Astrocyte of the spinal cord (primary cell): ENCODE measurements around the gene C1orf116.

Experiments
- DNase-seq: peaks from one replicate; pipeline ENCODE4 v3.0.0; 2011; ENCODE audit warnings: low read depth, low spot score
- H3K4me3 ChIP-seq: 2 replicates; pipeline ENCODE4 v1.5.1; 2011; ENCODE audit warnings: low read depth, mild to moderate bottlenecking, low read length, moderate library complexity
- in situ Hi-C: cut with HindIII; loops from 2 replicates; pipeline ENCODE4 v1.10.0; 2017; ENCODE audit warnings: low sequenced_read_pairs
- TF ChIP-seq, protein P1 (sequence below): IDR thresholded peaks from 2 replicates; pipeline ENCODE4 v1.5.1; 2012; ENCODE audit warnings: low read depth, mild to moderate bottlenecking, low read length, inconsistent platforms

Gene C1orf116

DNA sequence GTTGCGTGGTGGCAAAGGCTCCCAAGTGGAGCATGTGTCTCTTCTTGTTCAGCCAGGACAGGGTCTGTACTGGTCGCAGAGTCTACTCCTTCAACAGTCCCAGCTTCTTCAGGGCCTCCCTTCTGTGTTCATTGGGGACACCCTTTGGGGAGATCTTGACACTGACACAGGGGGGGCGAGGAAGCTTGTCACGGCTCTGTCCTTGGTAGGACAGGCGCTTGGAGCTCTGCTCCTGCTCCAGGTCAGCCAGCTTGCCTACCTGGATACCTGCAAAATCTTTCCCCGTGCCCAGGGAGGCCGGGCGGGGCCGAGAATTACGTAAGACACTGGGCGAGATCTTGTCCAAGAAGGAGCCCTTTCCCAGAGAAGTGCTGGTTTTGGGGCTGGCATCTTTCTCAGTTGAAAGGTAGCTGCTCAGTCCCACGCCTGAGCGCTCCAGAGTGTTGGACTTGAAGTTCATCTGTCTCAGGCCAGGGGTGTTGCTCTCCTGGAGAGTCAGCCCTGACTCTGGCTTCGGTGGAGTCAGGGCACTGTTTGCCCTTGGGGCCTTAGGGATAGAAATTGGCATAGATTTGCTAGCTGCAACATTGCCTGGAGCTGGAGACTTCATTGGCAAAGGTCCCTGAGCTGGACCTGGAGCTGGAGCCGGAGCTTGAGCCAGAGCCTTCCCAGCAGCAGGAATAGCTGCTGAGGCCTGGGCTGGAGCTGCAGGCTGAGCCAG is 10.5 kb downstream of the C1orf116 start:
- in situ Hi-C loops: no loop called here
- TF ChIP-seq, protein P1, sequence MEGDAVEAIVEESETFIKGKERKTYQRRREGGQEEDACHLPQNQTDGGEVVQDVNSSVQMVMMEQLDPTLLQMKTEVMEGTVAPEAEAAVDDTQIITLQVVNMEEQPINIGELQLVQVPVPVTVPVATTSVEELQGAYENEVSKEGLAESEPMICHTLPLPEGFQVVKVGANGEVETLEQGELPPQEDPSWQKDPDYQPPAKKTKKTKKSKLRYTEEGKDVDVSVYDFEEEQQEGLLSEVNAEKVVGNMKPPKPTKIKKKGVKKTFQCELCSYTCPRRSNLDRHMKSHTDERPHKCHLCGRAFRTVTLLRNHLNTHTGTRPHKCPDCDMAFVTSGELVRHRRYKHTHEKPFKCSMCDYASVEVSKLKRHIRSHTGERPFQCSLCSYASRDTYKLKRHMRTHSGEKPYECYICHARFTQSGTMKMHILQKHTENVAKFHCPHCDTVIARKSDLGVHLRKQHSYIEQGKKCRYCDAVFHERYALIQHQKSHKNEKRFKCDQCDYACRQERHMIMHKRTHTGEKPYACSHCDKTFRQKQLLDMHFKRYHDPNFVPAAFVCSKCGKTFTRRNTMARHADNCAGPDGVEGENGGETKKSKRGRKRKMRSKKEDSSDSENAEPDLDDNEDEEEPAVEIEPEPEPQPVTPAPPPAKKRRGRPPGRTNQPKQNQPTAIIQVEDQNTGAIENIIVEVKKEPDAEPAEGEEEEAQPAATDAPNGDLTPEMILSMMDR: no peak
- no peak overlapping the region for H3K4me3 ChIP-seq
- DNase-seq: no peak

DNA sequence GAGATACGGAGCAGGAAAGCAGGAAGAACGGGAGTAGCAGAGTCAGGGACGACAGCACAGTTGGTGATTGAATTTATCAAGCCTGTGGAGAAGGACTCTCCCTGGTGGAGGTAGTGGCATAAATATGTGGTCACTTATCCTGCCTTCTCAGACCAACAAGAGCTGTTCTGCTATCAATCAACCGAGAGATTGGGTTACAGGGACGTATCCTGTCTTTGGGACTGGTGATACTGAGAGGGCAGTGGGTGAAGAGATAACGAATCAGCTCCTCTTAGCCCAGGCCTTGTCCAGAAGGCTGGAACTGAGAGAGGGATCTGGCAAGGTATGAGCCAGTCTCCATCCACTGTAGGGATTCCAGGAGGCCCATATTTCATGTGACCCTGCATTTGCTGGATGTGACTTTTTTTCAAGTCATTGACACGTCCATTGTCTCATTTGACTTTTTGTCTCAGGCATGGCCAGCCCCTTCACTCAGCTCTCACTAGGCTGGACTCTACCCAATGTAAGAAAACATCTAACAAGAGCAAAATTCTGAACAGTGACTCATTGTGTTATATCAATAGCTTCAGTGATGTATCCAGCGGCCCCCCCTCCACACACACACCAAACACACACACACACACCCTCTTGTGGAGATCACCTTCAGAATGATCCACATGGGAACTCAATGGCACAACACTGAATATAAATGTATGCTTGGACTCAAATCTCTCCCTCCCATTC is 11.3 kb downstream of the C1orf116 start:
- peak; percentile 62 for DNase-seq
- H3K4me3 ChIP-seq: no peak overlapping the region
- in situ Hi-C loops: no loop called here
- TF ChIP-seq, protein P1: no peak

DNA sequence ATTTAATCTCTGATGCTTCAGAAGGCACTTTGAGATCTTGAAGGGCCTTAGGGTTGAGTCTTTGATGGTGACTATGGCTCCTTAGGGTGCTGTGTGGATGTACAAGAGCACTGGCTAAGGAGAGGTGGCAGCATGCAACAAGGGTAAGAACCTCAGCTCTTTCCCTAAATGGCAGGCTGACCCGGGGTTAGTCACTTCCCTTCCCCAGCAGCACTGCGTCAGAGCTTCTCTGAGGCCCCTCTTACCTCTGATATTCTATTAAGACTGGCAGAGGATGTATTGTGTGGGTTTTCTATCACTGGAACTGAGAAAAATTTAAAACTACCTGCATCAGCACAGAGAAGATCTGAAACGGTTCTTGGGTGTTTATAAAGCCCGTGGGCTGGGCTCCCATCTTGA is 11.8 kb downstream of the C1orf116 start:
- TF ChIP-seq, protein P1: no peak
- H3K4me3 ChIP-seq: no peak overlapping the region
- in situ Hi-C loops: no loop called here
- DNase-seq: peak; percentile 5

DNA sequence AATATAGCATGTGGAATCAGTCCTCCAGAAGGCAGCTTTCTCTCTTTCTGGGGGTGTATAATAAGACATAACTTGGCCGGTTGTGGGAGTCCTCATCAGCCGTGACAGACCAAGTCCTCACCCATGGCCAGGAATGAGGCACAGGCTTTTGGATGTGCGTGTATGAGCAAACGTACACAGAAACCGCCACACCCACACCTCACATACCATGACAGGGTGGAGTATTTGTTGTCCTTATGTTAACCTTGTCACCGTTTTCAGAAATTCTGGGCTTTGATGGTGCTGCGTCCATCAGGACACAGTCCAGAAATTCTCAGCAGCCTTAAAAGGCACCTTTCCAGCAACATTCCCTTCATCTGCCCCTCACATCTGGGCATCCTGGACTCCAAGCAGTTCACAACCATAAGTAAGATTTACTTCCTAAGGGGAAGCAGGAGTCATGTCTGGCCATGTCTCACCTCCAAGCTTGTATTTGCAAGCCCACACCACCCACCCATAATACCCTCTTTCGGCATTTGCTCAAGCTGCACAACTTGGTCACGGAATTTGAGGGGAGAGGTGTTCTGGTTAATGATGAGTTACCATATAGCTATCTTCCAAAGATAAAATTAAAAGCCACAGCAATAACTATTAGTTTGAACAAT is 12.4 kb downstream of the C1orf116 start:
- no peak overlapping the region for H3K4me3 ChIP-seq
- TF ChIP-seq, protein P1: no peak
- in situ Hi-C loops: no loop called here
- no peak for DNase-seq

DNA sequence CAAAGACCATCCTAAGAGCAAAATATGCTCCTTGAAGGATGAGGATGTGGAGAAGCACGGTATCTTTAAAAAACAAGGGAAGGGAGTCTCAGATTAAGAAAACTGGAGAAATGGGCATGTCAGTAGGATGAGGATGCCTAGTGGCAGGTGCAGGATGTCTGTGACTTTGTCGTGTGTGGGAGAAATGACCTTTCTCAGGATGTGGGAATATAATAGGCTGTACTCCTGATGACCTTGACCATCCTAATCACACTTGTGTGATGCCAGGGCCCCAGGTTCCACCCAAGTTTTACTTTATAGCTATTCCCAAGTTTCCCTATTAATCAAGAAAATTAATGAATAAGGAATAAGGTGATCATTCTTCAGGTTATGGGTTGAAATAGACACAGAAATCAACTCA is 12.9 kb downstream of the C1orf116 start:
- TF ChIP-seq, protein P1: no peak
- in situ Hi-C loops: no loop called here
- H3K4me3 ChIP-seq: no peak overlapping the region
- DNase-seq: no peak

DNA sequence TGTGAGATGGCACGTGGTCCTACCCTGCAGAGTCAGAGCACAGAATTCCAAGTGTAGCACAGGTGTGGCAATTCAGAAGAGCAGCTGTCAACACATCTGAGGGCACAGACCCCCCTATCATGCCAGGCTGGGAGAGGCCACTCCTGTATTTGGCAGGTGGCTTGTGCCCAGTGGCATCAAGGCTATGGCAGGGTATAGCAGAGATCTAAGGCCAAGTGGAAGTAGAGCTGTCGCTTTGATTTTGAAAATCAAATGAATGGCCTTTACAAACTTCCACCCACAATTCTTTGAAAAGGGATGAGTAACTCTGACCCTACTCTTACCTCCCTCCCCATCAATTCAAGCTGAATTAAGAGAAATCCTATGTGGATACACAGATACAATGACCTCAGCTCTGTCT is 13.4 kb downstream of the C1orf116 start:
- H3K4me3 ChIP-seq: no peak overlapping the region
- DNase-seq: no peak
- TF ChIP-seq, protein P1: no peak
- in situ Hi-C loops: no loop called here
